OCI-LY1 (cell line): ENCODE results near the gene FBF1.

Source experiments
- EZH2 ChIP-seq: fragments of 200-600 bp; sonication (generic), shearing (Covaris generic); IDR thresholded peaks from 2 replicates; pipeline ENCODE4 v1.8.0; 2017; ENCODE audit warnings: borderline replicate concordance, mixed run types, mild to moderate bottlenecking, antibody characterized with exemption, low read length, moderate library complexity, mixed read lengths
- TF ChIP-seq, protein P1 (sequence below): fragments of 200-600 bp; sonication (generic), shearing (Covaris generic); IDR thresholded peaks from 2 replicates; pipeline ENCODE4 v1.5.1; 2017; ENCODE audit warnings: mild to moderate bottlenecking, antibody characterized with exemption, low read length, moderate library complexity, mixed read lengths

DNA sequence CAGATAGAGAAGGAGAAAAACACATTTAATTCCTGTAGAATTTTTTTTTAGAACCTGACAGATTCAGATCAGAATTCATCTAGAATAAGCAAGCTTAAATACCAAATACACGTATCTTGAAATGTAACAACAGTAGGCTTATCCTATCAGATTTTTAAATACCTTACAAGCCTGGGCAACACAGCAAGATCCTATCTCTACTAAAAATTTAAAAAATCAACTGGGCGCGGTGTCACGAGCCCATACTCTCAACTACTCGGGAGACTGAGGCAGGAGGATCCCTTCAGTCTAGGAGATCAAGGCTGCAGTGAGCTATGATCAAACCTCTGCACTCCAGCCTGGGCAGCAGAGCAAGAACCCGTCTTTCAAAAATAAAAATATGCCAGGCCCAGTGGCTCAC lies 24.6 kb upstream of the FBF1 start:
- TF ChIP-seq, protein P1, sequence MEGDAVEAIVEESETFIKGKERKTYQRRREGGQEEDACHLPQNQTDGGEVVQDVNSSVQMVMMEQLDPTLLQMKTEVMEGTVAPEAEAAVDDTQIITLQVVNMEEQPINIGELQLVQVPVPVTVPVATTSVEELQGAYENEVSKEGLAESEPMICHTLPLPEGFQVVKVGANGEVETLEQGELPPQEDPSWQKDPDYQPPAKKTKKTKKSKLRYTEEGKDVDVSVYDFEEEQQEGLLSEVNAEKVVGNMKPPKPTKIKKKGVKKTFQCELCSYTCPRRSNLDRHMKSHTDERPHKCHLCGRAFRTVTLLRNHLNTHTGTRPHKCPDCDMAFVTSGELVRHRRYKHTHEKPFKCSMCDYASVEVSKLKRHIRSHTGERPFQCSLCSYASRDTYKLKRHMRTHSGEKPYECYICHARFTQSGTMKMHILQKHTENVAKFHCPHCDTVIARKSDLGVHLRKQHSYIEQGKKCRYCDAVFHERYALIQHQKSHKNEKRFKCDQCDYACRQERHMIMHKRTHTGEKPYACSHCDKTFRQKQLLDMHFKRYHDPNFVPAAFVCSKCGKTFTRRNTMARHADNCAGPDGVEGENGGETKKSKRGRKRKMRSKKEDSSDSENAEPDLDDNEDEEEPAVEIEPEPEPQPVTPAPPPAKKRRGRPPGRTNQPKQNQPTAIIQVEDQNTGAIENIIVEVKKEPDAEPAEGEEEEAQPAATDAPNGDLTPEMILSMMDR, result no peak
- no peak for TF ChIP-seq EZH2
